ENCODE measurements around the gene ATP13A1.
"Not testable (repeated sequence)": the region's sequence is repeated elsewhere in the genome, so short reads cannot be mapped to it uniquely, and the experiment has no call there.

The ATP13A1 gene

GRCh38 chr19:19696386-19696785 lies 32.9 kb upstream of the ATP13A1 start:
- H3K4me3 ChIP-seq (ENCODE audit: low read depth, low read length), result no peak overlapping the region
- no peak for TF ChIP-seq CTCF (IDR thresholded peaks at IDR 0.05; ENCODE audit: insufficient read depth, low read depth, low read length, missing control alignments)
- DNase-seq (ENCODE audit: low read depth), result no peak

GRCh38 chr19:19691683-19692082 lies 28.2 kb upstream of the ATP13A1 start:
- TF ChIP-seq CTCF (IDR thresholded peaks at IDR 0.05; ENCODE audit: insufficient read depth, low read depth, low read length, missing control alignments), result no peak
- H3K4me3 ChIP-seq (ENCODE audit: low read depth, low read length), result no peak overlapping the region
- DNase-seq (ENCODE audit: low read depth), result no peak

- not testable (repeated sequence) for DNase-seq (ENCODE audit: low read depth); H3K4me3 ChIP-seq (ENCODE audit: low read depth, low read length)
These were observed 25.5 kb upstream of the ATP13A1 start for GRCh38 chr19:19689023-19689422.

- no peak for TF ChIP-seq CTCF (IDR thresholded peaks at IDR 0.05; ENCODE audit: insufficient read depth, low read depth, low read length, missing control alignments)
- DNase-seq (ENCODE audit: low read depth), result no peak
These were observed 23.6 kb upstream of the ATP13A1 start for GRCh38 chr19:19687090-19687489.

GRCh38 chr19:19686580-19686979 lies 23.1 kb upstream of the ATP13A1 start:
- no peak for DNase-seq (ENCODE audit: low read depth)
- TF ChIP-seq CTCF (IDR thresholded peaks at IDR 0.05; ENCODE audit: insufficient read depth, low read depth, low read length, missing control alignments), result no peak
- no peak overlapping the region for H3K4me3 ChIP-seq (ENCODE audit: low read depth, low read length)

More at GRCh38 chr19:19687090-19687489, 23.6 kb upstream of the ATP13A1 start:
- H3K4me3 ChIP-seq (ENCODE audit: low read depth, low read length), result no peak overlapping the region

GRCh38 chr19:19686119-19686518 lies 22.6 kb upstream of the ATP13A1 start:
- H3K4me3 ChIP-seq (ENCODE audit: low read depth, low read length); DNase-seq (ENCODE audit: low read depth): not testable (repeated sequence)

GRCh38 chr19:19679176-19680073 lies 15.9 kb upstream of the ATP13A1 start:
- TF ChIP-seq CTCF (IDR thresholded peaks at IDR 0.05; ENCODE audit: insufficient read depth, low read depth, low read length, missing control alignments), result no peak
- no peak overlapping the region for H3K4me3 ChIP-seq (ENCODE audit: low read depth, low read length)

GRCh38 chr19:19677579-19677978 lies 14.1 kb upstream of the ATP13A1 start:
- H3K4me3 ChIP-seq (ENCODE audit: low read depth, low read length), result no peak overlapping the region
- TF ChIP-seq CTCF (IDR thresholded peaks at IDR 0.05; ENCODE audit: insufficient read depth, low read depth, low read length, missing control alignments), result no peak
- no peak for DNase-seq (ENCODE audit: low read depth)

More at GRCh38 chr19:19679176-19680073, 15.9 kb upstream of the ATP13A1 start:
- DNase-seq (ENCODE audit: low read depth), result no peak

Measured in GM12865 (cell line).